Activated CD4-positive, alpha-beta T cell treated with anti-CD3 and anti-CD28 coated beads for 24 hours (primary cell): ENCODE measurements around the gene DNAH17.

ENCODE experiments used
- DNase-seq, 2 donors: peaks; one replicate each; pipeline ENCODE4 v3.0.0-alpha.2; 2020; ENCODE audit warnings: low read depth in 2 of 2

The DNAH17 gene

DNA sequence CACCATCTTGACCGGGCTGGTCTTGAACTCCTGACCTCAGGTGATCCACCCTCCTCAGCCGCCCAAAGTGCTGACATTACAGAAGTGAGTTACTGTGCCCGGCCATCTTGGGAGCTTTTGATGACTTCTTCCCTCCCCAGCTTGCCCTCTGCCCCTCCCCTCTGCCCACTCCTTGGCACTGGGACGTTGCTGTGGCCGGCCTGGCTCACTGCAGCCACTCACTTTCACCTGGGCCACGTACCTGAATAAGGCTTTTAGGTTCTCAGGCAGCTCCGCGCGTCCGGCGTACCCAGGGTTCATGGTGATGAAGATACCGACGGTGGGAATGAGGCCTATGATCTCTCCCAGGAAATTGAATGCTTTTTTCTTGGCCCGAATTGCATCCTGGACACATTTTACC lies 81.6 kb downstream of the DNAH17 start:
- DNase-seq: no peak

DNA sequence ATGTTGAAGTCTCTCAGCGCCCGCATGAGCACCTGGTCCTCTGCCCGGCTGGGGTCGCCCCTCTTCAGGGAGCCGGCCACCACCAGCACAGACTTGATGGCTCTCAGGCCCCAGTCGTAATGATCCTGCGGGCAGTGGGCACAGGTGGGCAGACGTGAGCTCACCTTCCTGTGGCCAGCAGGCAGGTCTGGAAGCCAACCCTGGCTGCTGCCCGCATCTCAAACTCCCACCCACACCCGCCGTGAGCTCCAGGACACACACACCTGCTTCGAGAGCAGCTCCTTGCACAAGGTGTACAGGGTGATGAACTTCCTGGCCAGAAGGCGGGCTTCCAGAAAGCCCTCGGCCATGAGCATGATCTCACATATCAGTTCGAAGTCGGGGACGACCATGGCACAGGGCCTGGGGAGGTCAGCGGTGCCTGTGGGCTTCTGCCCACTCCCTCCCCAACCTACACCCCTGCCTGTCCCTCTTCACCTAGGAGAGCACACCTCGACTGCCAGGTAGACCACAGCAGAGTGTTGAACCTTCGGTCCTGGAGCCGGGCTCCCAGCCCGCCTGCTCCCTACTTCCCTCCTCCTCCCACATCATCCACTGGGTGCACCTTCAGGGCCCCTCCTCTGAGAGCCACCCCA lies 82.4 kb downstream of the DNAH17 start:
- no peak for DNase-seq

DNA sequence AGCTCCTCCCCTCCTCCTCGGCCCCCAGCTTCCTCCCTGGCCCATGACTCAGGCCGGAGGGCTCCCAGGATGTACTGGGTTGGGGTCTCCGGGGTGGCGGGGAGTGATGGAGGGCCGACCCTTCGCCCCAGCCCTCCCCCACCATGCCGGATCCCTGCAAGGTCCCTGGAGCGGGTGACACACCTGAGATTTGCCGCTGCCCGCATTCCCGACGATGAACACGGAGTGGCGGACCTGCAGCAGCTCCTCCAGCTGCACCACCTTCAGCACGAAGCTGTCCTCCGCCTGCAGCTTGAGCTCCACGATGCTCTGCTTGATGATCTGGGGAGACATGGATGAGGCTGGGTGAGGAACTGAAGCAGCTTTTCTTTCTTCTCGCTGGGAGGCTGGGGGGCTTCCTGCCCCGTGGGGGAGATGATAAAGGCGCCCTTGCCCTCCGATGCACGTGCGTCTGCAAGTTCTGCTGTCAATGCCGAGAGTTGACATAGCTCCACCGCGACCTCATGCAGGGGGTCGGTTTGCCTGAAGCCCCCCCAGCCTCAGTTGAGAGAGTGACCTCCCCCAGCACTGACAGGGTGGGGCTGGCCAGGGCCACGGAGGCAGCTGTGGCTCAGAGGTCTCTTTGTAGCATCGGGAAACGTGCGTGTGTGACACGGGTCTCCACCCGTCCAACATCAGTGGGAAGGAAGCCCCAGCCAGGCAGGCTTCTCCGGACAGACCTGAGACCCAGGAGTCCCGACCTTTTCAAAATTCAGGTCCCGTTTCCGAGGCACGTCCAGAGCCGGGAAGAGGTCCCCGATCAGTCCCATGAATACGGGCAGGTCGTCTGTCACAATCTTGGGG lies 83.1 kb downstream of the DNAH17 start:
- DNase-seq: no peak

DNA sequence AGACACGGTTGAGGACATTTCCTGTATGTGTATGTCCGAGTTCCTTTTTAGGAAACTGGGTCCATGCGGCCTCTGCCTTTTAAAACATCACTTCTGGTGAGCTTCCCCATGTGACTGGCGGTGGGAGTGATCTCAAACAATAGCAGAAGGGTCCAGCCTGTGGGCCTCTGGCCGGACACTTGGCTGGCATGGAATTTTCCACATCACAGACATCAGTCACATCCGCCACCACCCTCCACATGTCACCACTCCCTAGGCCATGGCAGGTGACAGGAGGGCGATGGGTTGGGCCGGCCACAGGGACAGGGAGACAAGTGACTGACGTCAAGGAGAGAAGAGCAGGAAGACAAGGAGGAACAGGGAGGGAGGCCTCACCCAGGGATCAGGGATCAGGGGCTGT lies 83.7 kb downstream of the DNAH17 start:
- no peak for DNase-seq

DNA sequence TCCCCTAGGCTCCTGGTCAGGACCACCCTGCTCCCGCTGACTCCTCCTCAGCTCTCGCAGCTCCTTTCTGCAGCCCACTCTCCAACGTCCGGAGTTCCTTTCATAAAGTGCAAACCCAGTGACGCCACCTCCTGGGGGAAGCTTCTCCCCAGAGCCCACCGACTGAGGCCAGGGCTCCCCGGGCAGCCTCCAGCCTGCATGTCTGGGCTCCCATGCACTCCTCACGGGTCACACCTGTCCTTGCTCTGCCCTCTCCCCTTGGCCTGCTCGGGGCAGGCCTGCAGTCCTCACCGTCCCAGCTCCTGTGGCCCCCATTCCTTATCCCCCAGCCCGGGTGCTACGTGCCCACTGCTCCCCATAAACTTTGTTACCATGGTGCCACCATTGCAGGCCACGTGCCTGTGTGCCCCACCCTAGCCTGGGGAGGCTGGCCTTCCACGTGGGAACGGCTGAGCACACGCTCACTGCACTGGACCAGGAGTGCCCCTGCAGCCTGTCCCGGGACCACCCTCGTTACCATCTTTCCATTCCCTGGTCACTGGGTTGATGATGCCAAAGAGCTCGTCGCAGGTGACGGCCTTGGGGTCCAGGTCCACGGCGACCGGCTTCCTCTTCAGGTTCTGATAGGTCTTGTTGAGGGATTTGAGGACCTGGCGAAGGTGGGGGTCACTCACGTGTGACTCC lies 84.9 kb downstream of the DNAH17 start:
- DNase-seq: no peak

DNA sequence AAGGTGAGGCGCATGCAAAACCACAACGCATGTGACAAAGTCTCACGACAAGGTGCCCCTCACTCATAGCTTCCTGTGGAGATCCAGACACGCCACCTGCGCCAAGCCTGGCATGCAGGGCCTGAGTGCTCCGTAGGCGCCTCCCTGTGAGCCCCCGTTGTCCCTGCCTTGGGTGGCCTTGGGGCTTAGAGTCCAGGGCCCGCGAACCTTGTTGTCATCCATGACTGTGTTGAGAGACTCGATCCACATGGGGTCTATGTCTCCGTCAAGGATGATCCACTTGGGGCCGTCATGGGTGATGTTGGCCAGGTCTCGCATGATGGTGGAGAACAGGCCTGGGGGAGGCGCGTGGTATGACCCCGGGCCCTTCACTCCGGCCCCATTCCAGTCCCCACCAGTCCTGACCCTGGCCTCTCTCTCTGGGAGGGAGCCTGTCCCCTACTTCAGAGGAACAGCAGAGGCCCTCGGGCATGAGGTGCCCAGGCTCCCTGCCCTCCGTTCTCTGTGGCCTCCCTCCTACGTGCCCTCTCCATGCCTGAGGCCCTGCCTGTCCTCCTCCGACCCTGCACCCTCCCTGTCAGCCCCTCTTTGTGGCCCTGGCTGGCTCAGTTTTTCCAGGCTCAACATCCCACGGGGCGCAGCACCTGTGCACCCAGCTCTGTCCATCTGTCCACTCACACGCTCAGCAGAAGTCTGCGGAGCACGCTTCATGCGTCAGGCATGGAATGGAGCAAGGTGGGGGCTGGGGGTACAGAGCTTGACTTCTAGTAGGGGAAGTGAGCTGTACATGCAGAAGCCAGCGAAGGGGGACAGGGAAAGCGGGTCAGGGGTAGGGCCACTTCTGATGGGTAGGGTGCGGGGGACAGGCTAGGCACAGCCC lies 85.7 kb downstream of the DNAH17 start:
- DNase-seq: no peak

DNA sequence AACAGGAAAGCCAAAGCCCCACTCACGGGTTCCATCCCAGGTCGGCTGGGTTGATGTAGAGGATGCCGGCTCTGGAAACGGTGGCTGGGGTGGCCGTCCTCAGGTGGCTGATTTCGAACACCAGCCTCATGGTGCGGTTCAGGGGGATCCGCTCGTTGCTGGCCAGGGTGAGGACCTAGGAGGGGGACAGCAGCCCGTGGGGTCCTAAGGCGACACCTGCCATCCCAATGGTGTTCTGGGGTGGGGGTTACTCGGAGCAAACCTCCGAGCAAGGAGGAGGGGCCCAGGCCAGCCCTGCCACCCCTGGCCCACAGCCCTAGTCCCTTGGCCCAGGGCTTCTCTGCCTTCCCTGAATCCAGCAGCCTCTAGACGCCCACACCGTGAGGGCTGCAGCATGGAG lies 86.5 kb downstream of the DNAH17 start:
- no peak for DNase-seq

DNA sequence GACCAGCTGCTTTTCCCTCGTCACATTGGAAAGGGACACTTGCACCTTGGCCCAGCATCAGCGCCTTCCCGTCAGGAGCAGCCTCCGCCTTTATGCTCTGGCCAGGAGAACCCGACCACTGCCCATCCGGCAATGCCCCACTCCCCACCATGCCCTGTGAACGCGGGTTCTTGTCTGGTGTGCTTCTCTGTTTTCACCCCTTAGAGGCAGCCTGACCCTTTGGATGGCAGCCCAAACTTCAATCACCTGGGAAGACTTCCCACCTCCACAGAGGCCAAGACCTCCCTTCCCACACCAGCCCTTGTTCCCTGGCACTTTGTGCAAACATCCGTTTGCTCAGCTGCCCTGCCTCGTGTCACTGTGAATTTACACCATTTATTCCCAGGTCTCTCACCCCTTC lies 87.0 kb downstream of the DNAH17 start:
- DNase-seq: no peak

DNA sequence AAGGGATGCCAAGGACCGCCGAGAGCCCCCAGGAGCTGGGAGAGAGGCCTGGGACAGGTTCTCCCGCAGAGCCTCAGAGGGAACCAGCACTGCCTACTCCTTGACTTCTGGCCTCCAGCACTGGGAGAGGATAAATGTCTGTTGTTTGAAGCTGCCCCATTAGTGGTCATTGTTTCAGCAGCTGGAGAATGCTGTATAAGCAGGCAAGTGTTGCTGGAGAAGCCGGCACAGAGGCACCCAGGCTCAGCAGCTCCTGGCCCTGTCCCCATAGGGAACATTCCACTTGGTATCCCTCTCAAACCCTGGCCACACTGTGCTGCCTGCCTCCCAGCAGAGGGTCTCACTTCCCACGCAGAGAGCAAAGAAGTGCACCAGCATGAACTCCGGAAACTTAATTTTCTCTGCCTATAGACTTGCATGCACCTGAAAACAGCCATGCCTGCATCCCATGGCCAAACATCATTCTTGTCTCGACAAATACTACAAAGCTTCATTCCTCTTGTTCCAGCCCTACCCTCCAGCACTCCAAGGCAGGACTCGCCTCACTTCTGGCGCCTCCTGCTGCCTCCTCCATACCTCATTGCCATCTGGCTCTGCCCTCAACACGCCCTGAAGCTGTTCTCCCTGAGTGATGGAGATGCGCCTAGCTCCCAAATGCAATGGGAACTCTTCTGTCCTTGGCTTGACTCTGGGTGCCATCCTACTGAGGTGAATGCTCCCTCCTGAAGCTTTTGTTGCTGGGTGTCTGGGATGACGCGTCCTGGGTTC lies 88.1 kb downstream of the DNAH17 start:
- DNase-seq: no peak

DNA sequence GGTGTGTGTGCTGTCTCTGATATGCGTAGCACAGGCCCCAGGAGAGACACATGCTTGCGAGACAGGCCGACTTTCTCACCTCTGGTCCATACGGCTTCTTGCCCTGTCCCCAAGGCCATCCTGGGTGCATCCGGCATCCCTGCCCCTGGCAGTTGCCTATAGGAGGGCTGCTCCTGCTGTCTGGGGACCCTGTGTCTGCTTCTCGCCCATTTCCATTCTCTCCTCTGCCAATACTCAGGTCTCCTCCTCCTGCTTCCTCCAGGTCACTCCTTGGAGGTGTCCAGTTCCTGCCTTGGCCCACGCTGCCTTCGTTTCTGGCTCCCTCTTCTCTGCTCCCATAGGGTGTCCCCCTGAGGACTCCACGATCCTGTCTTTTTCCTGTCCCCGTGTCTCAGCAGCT lies 89.0 kb downstream of the DNAH17 start:
- no peak for DNase-seq

DNA sequence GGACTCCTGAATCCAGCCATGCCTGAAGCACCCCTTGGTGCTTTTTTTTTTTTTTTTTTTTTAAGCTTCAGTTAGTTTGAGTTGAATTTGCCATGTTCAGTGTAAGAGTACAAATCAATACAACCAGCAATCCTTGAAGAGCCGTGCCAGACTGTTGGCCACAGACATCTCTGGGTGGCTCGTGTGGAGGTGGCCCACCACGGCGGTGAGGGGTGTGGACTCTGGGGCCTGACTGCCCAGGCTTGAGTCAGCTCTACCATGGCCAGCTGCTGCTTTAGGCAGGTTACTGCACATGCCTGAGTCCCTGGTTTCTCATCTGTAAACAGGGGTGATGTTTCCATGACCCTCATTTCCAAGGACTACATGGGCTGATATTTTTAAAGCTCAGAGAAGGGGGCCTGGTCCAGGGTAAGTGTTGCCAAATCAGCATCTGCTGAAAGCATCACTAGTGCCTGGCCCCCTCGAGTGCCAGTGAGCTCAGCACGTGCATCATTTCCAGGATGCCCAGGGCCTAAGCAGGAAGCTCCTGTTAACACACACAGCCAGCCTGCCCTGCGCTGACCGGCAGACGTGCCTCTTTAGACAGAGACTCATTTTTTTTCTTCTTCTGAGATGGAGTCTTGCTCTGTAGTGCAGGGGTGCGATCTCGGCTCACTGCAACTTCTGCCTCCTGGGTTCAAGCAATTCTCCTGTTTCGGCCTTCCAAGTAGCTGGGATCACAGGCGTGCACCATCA lies 90.1 kb downstream of the DNAH17 start:
- no peak for DNase-seq

DNA sequence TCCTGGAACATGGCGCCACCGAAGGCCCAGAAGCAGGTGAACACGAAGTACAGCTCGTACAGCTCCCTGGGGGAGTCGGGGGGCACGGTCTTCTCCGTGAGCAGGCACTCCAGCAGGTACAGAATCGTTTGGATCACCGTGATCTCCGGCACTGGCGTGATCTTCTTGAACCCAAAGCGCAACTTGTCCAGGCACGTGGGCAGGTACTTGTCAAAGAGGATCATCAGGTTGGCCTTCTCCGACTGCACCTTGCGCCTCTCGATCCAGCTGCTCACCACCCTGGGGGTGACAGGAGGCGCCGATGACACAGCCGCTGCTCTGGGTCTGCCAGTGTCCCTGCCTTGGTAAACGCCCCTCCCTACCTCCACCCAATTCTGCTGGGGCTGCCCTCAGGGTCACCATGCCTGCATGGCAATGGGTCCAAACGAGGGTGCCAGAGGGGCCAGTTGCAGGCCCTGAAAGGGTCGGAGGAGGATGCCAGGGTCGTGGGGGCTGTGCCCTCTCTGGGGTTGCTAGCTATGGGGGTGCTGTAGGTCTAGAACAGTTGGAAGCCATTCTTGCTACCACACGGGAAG lies 90.9 kb downstream of the DNAH17 start:
- DNase-seq: no peak

DNA sequence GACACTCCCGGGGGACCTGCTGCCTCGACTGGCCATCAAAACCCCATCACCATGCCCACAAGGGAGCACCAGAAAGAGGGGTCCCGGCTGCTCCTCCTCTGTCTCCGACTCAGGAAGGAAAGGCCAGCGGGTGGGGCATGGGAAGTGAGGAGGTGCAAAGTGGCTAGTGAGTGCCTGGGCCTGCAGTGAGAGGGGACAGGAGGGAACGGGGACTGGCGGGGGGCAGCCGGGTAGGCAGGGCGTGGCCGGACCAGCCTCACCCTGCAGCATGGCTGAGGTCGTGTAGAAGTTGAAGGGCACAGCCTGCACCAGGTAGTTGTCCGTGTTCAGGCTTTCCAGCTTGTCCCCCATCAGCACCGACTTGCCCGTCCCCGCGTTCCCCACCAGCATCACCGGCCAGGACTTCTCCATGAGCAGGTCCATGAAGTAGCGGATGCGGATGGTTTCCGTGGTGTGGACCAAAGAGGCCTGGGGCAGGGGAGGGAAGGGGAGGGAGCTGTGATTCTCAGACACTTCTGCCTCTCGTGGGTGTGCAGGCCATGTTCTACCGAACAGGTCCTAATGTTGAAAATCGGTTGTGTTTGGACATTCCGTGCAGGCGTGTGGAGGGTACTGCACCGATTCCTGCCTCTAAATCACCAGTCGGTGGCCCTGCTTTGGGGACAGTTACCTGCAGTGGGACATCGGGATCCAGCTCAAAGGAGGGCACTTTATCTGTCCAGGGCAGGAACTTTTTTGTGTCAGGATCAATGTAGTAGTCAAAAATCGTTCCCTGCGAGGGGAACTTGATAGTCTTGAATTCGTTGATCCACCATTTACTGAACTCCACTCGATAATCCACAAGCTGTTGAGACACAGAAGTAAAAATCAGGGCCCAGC lies 91.7 kb downstream of the DNAH17 start:
- no peak for DNase-seq

DNA sequence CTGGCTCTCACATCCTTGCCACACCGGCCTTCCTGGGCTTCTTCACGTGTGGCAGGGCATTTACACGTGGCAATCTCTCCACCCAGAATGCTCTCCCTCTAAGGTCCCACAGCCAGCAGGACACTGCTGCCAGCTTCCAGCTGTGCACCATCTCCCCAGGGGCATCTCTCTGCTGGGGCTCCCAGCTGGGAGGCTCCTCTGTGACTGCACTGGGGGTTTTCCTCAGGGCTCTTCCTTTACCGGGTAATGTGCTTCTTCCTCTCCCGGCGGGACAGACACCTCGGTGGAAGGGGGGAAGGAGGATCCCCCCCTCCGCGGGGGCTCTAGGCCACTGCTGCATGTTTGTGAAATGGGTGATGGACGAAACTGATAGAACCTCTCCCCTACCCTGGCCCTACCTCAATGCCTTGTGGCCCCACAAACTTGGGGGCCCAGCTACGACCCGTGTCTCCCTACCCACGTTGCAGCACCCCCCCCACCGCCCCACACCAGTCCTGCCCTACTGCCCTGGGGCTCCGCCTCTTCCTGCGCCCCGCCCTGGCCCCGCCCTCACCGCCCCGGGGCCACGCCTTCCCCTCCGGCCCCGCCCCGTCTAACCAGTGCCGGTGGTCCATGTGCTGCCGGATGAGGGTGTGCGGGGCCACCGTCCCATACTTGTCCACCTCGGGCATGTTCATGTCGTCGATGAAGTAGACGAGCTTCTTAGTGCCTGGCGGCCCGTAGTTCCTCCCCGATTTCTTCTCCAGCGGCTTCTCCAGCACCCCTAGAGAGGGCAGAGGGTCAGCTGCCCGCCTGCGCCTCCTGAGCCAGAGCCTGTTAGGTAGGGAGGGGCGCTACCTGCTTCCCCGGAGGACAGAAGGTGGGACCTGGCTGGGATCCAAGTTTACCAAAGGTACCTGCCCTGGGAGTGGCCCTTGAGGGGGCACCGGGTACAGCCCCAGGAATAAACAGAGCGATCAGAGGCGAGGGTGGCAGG lies 92.6 kb downstream of the DNAH17 start:
- DNase-seq: peak; percentile 48 to 65

DNA sequence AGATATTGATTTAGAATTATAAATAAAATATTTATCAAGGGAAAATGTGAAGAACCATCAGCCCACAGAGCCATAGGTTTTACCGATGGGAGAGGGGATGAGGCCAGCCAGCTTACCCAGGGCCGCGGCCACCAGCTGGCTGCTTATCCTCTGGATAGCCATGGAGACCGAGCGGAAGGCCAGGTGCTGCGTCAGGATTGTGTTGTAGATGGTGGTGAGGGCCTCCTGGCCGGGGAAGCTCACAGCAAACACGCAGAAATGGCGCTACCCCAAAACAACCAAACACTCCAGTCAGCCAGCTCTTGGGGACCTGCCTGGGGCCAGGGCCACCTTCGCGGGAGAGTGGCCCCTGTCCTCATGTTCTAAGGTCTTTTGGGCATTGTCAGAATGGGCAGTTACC lies 97.8 kb downstream of the DNAH17 start:
- no peak for DNase-seq

DNA sequence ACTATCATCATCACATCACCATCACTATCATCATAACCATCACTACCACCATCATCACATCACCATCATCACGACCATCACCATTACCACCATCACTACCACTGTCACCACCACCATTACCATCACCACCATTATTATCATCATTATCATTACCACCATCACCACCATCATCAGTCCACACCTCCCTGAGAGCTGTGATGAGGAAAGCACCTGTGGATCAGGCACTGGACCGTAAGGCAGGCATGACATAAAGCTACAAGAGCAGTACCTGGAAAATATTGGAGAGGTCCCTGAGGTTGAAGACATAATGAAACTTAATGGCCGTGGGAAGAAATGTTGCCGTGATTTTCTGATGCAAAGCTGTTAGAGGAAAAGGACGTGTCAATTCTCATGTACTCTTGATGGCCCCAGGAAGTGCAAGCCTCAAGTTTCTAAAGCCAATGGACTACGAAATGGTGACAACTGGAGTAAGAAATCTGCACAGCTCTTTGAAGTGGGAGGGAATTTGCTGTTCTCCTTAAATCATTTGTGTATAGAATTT lies 98.4 kb downstream of the DNAH17 start:
- no peak for DNase-seq

DNA sequence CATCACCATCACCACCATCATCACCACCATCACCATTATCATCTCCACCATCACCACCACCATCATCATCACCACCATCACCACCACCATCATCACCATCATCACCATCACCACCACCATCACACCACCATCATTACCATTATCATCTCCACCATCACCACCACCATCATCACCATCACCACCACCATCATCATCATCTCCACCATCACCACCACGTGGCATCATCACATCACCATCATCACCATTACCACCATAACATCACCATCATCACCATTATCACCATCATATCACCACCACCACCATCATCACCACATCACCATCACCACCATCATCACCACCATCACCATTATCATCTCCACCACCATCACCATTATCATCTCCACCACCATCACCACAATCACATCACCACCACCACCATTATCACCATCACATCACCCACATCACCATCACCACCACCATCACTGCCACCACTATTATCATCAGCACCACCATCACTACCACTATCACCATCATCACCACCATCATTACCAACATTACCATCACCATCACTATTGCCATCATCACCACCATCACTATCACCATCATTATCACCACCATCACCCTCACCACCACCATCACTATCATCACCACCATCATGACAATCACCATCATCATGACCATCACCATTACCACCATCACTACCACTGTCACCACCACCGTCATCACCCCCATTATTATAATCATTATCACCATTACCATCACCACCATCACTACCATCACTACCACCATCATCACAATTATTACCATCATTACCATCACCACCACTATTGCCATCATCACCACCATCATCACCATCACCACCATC lies 99.1 kb downstream of the DNAH17 start:
- DNase-seq: no peak
